Endothelial cell of umbilical vein (primary cell): Measurements from ENCODE around the gene GON4L. TPM values are rescaled to one million over a fixed set of nuclear protein-coding genes. Genes with fewer than 3 reads are reported as not detected.
"Not testable (repeated sequence)": the region's sequence is repeated elsewhere in the genome, so short reads cannot be mapped to it uniquely, and the experiment has no call there.

ENCODE experiments used
- BruUV-seq: library from RNA; stranded (reverse); fragments of 400-500 nt; replicated peaks from 2 replicates; lab custom pipeline; 2021; lab: Mats Ljungman, UMichigan
- CTCF ChIA-PET: fragments of 300-600, 350-600 bp; sonication (Branson Sonifier 250); formaldehyde crosslinking; loops from one replicate; lab custom pipeline; 2021; ENCODE audit warnings: antibody characterized with exemption, inconsistent platforms; lab: Charles Lee
- POLR2A ChIA-PET: fragments of 300-600, 350-600 bp; sonication (Branson Sonifier 250); formaldehyde crosslinking; loops from one replicate; lab custom pipeline; 2021; ENCODE audit warnings: antibody characterized with exemption, inconsistent platforms; lab: Charles Lee
- DNase-seq: peaks from one replicate; pipeline ENCODE4 v3.0.0-alpha.2; 2011; ENCODE audit warnings: low read depth, low spot score
- FAIRE-seq: peaks from 2 replicates; lab custom pipeline; 2011; peaks lifted over from hg19 to GRCh38; lab: Jason Lieb, UNC
- H2AFZ ChIP-seq: 2 replicates; pipeline ENCODE4 v1.6.0; 2012; ENCODE audit warnings: low read depth, low read length, control low read depth, inconsistent platforms
- H3K27ac ChIP-seq: 2 replicates; pipeline ENCODE4 v1.5.1; 2011; ENCODE audit warnings: low read depth, mild to moderate bottlenecking, control low read depth, low read length, moderate library complexity; ENCODE audit not compliant: insufficient read depth
- H3K27me3 ChIP-seq, 2 experiments: 2 replicates each; pipeline versions ENCODE4 v1.6.0 to v1.6.1; 2011; ENCODE audit warnings: low read length in 2 of 2, mixed read lengths in 1 of 2; ENCODE audit not compliant: control insufficient read depth in 2 of 2, insufficient read depth in 2 of 2
- H3K36me3 ChIP-seq, 2 experiments: 2 replicates in 1 of 2; 3 replicates in 1 of 2; pipeline ENCODE4 v1.5.1; 2011; ENCODE audit warnings: low read length in 2 of 2, mild to moderate bottlenecking in 1 of 2, moderate library complexity in 1 of 2; ENCODE audit not compliant: control insufficient read depth in 2 of 2, insufficient read depth in 2 of 2; ENCODE audit errors: extremely low read depth in 1 of 2
- H3K4me1 ChIP-seq: 3 replicates; pipeline ENCODE4 v1.5.1; 2011; ENCODE audit warnings: mild to moderate bottlenecking, low read length; ENCODE audit not compliant: control insufficient read depth, insufficient read depth; ENCODE audit errors: extremely low read depth
- H3K4me2 ChIP-seq: 2 replicates; pipeline ENCODE4 v1.6.1; 2011; ENCODE audit warnings: low read length, control low read depth, mixed read lengths; ENCODE audit not compliant: insufficient read depth
- H3K4me3 ChIP-seq, 3 experiments: fragments of 200-600 bp in 1 of 3; sonication (generic), shearing (Covaris generic) in 1 of 3; replicated peaks in 1 of 3; 2 replicates each; pipeline ENCODE4 v1.5.1; 2011 to 2016; ENCODE audit warnings: control low read depth in 3 of 3, low read length in 3 of 3, mild to moderate bottlenecking in 2 of 3, inconsistent platforms in 1 of 3, low read depth in 1 of 3, moderate library complexity in 1 of 3; ENCODE audit not compliant: insufficient read depth in 1 of 3
- H3K79me2 ChIP-seq: 2 replicates; pipeline ENCODE4 v1.6.0; 2012; ENCODE audit warnings: low read length, inconsistent platforms; ENCODE audit not compliant: control insufficient read depth, insufficient read depth
- H3K9ac ChIP-seq: replicated peaks from 2 replicates; pipeline ENCODE3; 2011; ENCODE audit warnings: low read length, control low read depth; ENCODE audit not compliant: insufficient read depth; ENCODE audit errors: extremely low read depth
- H3K9me1 ChIP-seq: replicated peaks from 3 replicates; pipeline ENCODE4 v1.6.0; 2011; ENCODE audit warnings: mild to moderate bottlenecking, low read length; ENCODE audit not compliant: control insufficient read depth, insufficient read depth; ENCODE audit errors: extremely low read depth
- H3K9me3 ChIP-seq: replicated peaks from 2 replicates; pipeline ENCODE4 v1.5.1; 2012; ENCODE audit warnings: low read length, inconsistent platforms; ENCODE audit not compliant: control insufficient read depth, insufficient read depth
- H4K20me1 ChIP-seq: replicated peaks from 2 replicates; pipeline ENCODE3; 2011; ENCODE audit warnings: mild to moderate bottlenecking, low read length; ENCODE audit not compliant: control insufficient read depth, insufficient read depth; ENCODE audit errors: extremely low read depth
- EZH2 ChIP-seq: IDR thresholded peaks from 2 replicates; pipeline ENCODE4 v1.6.1; 2012; ENCODE audit warnings: borderline replicate concordance, low read depth, mild to moderate bottlenecking, moderate library complexity, low read length, inconsistent platforms; ENCODE audit not compliant: severe bottlenecking
- JUN ChIP-seq: IDR thresholded peaks from 2 replicates; pipeline ENCODE4 v1.6.1; 2011; ENCODE audit warnings: borderline replicate concordance, low read depth; ENCODE audit not compliant: insufficient read length, insufficient read depth
- MYC ChIP-seq: IDR thresholded peaks from one replicate; pipeline ENCODE4 v1.6.1; 2011; ENCODE audit warnings: mild to moderate bottlenecking, low read depth, low read length
- POLR2A ChIP-seq: IDR thresholded peaks from 2 replicates; pipeline ENCODE4 v1.6.1; 2012; ENCODE audit warnings: low read depth, mild to moderate bottlenecking, control low read depth, low read length
- dilution Hi-C: fragments of 300-500 bp; cut with MboI; formaldehyde crosslinking; loops from one replicate; pipeline ENCODE4 v1.15.0; 2019; ENCODE audit warnings: low sequenced_read_pairs; ENCODE audit not compliant: extremely low pct_ligation_motif_present
- intact Hi-C: fragments of 100-400 bp; cut with micrococcal nuclease; formaldehyde crosslinking; loops from one replicate; pipeline ENCODE4 v1.10.0; 2022
- polyA plus RNA-seq, 4 experiments: library from polyadenylated mRNA; depleted of rRNA in 3 of 4; stranded (reverse) in 3 of 4; unstranded in 1 of 4; fragments of >200 nt; gene quantifications; 2 replicates each; pipeline versions ENCODE4 v1.2.1 to v1.2.3, GENCODE V29; 2011 to 2012; ENCODE audit warnings: missing spikeins in 1 of 4
- total RNA-seq: library from RNA; stranded (reverse); gene quantifications from 2 replicates; pipeline ENCODE4 v1.2.3, GENCODE V29; 2021
- TF ChIP-seq, protein P1 (sequence below), 2 donors: IDR thresholded peaks; 1 replicate in 1 of 2; 2 replicates in 1 of 2; pipeline ENCODE4 v1.5.1; 2011; ENCODE audit warnings: low read length in 2 of 2, mild to moderate bottlenecking in 2 of 2, moderate library complexity in 2 of 2, control low read depth in 1 of 2, inconsistent platforms in 1 of 2, low read depth in 1 of 2; ENCODE audit not compliant: insufficient read depth in 1 of 2; ENCODE audit errors: extremely low read depth in 1 of 2
- TF ChIP-seq, protein P2 (sequence below): IDR thresholded peaks from 2 replicates; pipeline ENCODE4 v1.6.1; 2011; ENCODE audit not compliant: insufficient read depth, insufficient read length

GON4L gene
- total and polyA plus RNA-seq, 2 donors (not counting 3 experiments of a cell fraction or from before 2014, with no cell fraction given): 30.5 to 58.7 TPM

DNA sequence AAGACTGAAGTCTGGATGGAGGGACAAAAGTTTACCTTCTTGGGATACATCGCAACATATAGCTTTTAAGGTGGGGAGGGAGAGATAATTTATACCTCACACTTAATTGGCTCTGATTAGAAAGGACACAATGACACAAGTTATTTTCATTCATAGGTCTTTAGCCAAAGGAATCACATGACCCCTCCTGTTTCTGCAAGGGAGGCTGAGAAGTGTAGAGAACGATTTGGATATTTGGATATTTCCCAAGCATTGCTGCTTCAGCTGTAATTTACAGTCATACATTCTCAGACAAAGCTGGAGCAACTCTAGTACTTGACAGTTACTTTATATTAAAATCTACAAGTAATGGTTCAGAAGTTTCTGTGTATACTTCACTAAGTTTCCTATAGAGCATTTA lies 143.9 kb downstream of the GON4L start:
- Histone ChIP-seq H3K27ac (no peak overlapping the region), H3K4me2 (no peak overlapping the region), H4K20me1 (peaks cover 2% of the 10 kb centered on the region), H3K9me3 (no peaks in the 10 kb centered on the region), H3K9me1 (no peaks in the 10 kb centered on the region), H3K4me1 (no peaks in the 10 kb centered on the region), H3K4me3 (no peak overlapping the region), H3K79me2 (peaks cover 6% of the 10 kb centered on the region), H2AFZ (no peak overlapping the region), H3K27me3 (no peaks in the 10 kb centered on the region), H3K36me3 (peaks cover 0 to 2% of the 10 kb centered on the region in 2 experiments), H3K9ac (no peak overlapping the region)
- DNase-seq (no peak), FAIRE-seq (no peak)
- intact Hi-C loops (no loop called here), dilution Hi-C loops (no loop called here)
- BruUV-seq: no TSS peak
- ChIA-PET POLR2A (no interaction called here), CTCF (interaction anchor here (0.6 to 1.2 kb wide), 4 partner anchors 16 to 272 kb away, joined by 3 to 4 read pairs (median 4); no protein-coding TSS in a partner anchor)
- TF ChIP-seq POLR2A (no peak), EZH2 (no peak), MYC (no peak), JUN (no peak)
- TF ChIP-seq, protein P1, sequence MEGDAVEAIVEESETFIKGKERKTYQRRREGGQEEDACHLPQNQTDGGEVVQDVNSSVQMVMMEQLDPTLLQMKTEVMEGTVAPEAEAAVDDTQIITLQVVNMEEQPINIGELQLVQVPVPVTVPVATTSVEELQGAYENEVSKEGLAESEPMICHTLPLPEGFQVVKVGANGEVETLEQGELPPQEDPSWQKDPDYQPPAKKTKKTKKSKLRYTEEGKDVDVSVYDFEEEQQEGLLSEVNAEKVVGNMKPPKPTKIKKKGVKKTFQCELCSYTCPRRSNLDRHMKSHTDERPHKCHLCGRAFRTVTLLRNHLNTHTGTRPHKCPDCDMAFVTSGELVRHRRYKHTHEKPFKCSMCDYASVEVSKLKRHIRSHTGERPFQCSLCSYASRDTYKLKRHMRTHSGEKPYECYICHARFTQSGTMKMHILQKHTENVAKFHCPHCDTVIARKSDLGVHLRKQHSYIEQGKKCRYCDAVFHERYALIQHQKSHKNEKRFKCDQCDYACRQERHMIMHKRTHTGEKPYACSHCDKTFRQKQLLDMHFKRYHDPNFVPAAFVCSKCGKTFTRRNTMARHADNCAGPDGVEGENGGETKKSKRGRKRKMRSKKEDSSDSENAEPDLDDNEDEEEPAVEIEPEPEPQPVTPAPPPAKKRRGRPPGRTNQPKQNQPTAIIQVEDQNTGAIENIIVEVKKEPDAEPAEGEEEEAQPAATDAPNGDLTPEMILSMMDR (IDR thresholded peaks at IDR 0.05; ENCODE audit: extremely low read depth in 1 of 2, insufficient read depth in 1 of 2, low read depth in 1 of 2, low read length in 2 of 2): no peak
- TF ChIP-seq, protein P2, sequence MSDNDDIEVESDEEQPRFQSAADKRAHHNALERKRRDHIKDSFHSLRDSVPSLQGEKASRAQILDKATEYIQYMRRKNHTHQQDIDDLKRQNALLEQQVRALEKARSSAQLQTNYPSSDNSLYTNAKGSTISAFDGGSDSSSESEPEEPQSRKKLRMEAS: no peak

DNA sequence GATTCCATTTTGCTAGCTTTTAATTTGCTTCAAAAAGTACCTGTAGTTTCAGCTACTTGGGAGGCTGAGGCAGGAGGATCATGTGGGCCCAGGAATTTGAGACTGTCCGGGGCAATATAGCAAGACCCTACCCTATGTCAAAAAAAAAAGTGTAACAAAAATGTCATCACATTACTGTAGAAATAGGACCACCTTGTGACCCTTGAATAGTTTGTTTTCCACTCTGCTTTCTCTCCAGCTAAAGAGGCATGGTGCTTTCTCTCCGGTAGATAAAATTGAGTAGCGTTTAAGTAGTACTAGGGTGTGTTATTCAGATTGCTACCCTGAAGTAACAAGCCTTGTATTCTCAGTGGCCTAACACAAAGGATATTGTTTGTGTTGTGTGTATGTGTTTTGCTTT lies 144.4 kb downstream of the GON4L start:
- peak; percentile 47 for FAIRE-seq
- H3K36me3 ChIP-seq, DNase-seq, dilution Hi-C loops, H3K27me3 ChIP-seq, intact Hi-C loops, H3K4me2 ChIP-seq, H3K4me1 ChIP-seq, H3K27ac ChIP-seq, H2AFZ ChIP-seq, H4K20me1 ChIP-seq, H3K9ac ChIP-seq, H3K4me3 ChIP-seq, BruUV-seq, POLR2A ChIA-PET, H3K9me3 ChIP-seq, H3K9me1 ChIP-seq: not testable (repeated sequence)
- H3K79me2 ChIP-seq: peaks cover 11% of the 10 kb centered on the region
- CTCF ChIA-PET: interaction anchor here (0.6 to 1.2 kb wide), 4 partner anchors 17 to 271 kb away, joined by 3 to 4 read pairs (median 4); no protein-coding TSS in a partner anchor

DNA sequence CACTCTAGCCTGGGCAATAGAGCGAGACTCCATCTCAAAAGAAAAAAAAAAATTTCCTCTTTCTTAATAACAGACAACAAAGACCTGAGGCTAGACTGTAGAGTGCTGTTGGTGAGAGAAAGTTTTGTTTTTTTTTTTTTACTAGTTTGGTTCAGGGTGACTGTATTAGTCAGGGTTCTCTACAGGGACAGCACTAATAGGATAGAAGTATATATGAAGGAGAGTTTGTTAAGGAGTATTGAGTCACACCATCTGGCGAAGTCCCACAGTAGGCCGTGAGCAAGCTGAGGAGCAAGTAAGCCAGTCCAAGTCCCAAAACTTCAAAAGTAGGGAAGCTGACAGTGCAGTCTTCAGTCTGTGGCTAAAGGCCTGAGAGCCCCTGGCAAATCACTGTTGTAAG lies 145.6 kb downstream of the GON4L start:
- CTCF ChIA-PET, FAIRE-seq, dilution Hi-C loops, H3K4me1 ChIP-seq, H3K4me2 ChIP-seq, H3K9me3 ChIP-seq, H4K20me1 ChIP-seq, DNase-seq, H3K9ac ChIP-seq, H3K27me3 ChIP-seq, BruUV-seq, H2AFZ ChIP-seq, H3K27ac ChIP-seq, H3K36me3 ChIP-seq, POLR2A ChIA-PET, intact Hi-C loops, H3K4me3 ChIP-seq, H3K9me1 ChIP-seq: not testable (repeated sequence)
- H3K79me2 ChIP-seq: peaks cover 18% of the 10 kb centered on the region
